NT2/D1 (cell line): ENCODE results near the gene BTG1.
"Not testable (repeated sequence)": the region's sequence is repeated elsewhere in the genome, so short reads cannot be mapped to it uniquely, and the experiment has no call there.

Experiments
- SUZ12 ChIP-seq: IDR thresholded peaks from 2 replicates; pipeline ENCODE4 v1.6.1; 2011; ENCODE audit not compliant: insufficient read length, insufficient read depth; ENCODE audit errors: extremely low read depth
- YY1 ChIP-seq: IDR thresholded peaks from 2 replicates; pipeline ENCODE4 v1.6.1; 2011; ENCODE audit not compliant: insufficient read length, insufficient read depth

DNA sequence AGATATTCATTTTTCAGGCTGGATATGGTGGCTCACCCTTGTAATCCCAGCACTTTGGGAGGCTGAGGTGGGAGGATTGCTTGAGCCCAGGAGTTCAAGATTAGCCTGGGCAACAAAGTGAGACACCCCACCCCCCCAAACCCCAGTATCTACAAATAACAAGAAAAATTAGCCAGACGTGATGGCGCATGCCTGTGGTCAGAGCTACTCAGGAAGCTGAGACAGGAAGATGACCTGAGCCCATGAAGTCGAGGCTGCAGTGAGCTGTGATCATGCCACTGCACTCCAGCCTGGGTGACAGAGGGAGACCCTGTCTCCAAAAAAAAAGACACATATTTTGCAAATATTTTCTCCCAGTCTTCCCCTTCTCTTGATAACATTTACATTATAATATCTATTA, 51.3 kb downstream of the BTG1 start:
- not testable (repeated sequence) for TF ChIP-seq YY1, SUZ12
